ENCODE measurements around the gene DPP7. TPM values are rescaled to one million over a fixed set of nuclear protein-coding genes. Genes with fewer than 3 reads are reported as not detected.

Gene DPP7
- total RNA-seq, 2 donors from 2014 or later: 165 to 188 TPM

DNA sequence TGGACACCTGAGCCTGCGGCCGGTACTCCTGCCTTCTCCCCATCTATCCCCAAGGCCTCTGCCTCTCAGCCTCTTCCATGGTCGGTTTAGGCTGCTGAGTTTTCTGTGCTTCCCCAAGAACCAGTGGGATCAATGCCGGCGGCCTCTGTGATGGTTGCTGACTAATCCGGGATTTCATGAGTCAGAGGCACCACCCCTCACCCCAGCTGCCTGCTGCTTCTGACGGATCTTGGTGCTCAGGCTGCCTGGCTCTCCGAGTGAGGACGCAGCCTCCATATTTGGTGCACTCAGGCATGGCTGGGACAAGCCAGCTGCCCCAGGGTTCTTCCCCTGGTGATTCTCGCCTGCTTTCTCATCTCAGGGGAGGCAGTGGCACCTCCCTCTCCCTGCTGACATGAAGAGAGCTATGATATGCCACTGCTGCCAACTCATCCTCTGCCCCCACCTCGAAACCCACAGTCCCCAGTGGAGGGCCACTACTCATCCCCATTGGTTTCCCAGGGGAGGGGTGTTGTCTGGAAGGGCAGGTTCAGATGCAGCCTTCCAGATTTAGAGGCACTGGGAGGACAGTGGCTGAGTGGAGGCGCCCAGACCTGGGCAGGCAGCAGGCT lies 31.0 kb downstream of the DPP7 start:
- Histone ChIP-seq H3K27ac (peak overlapping the region; percentile 48 to 67), H3K4me1 (peaks cover 0 to 45% of the 10 kb centered on the region in 2 donors), H3K4me3 (no peak overlapping the region), H3K36me3 (peaks cover 41% of the 10 kb centered on the region), H3K27me3 (no peaks in the 10 kb centered on the region), H3K9me3 (no peaks in the 10 kb centered on the region)
- TF ChIP-seq, protein P1, sequence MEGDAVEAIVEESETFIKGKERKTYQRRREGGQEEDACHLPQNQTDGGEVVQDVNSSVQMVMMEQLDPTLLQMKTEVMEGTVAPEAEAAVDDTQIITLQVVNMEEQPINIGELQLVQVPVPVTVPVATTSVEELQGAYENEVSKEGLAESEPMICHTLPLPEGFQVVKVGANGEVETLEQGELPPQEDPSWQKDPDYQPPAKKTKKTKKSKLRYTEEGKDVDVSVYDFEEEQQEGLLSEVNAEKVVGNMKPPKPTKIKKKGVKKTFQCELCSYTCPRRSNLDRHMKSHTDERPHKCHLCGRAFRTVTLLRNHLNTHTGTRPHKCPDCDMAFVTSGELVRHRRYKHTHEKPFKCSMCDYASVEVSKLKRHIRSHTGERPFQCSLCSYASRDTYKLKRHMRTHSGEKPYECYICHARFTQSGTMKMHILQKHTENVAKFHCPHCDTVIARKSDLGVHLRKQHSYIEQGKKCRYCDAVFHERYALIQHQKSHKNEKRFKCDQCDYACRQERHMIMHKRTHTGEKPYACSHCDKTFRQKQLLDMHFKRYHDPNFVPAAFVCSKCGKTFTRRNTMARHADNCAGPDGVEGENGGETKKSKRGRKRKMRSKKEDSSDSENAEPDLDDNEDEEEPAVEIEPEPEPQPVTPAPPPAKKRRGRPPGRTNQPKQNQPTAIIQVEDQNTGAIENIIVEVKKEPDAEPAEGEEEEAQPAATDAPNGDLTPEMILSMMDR (IDR thresholded peaks at IDR 0.05): no peak
- DNase-seq (ENCODE audit: low spot score): peak; percentile 88

DNA sequence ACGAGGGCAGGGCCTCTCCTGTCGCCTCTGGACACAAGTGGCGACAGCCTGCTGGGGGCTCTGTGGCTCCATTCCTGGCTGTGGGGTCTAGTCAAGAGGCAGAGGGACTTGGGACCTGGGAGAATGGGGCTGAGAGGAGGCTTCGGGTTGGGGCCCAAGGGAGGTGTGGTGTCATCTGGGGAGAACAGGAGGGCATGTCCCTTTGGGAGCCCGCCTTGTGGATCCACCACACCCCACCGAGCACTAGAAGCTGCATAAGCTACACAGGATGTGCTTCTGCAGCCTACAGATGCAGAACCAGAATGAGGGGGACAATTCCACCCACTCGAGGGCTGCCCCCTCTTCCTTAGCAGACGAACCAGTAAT lies 31.6 kb downstream of the DPP7 start:
- no peak overlapping the region for H3K4me3 ChIP-seq
- TF ChIP-seq, protein P1 (IDR thresholded peaks at IDR 0.05): no peak
- H3K27ac ChIP-seq: peak overlapping the region in 1 of 2 donors; percentile 48
- H3K9me3 ChIP-seq: no peaks in the 10 kb centered on the region
- no peak for DNase-seq (ENCODE audit: low spot score)
- H3K27me3 ChIP-seq: no peaks in the 10 kb centered on the region
- peaks cover 0 to 47% of the 10 kb centered on the region in 2 donors for H3K4me1 ChIP-seq
- H3K36me3 ChIP-seq: peaks cover 41% of the 10 kb centered on the region

DNA sequence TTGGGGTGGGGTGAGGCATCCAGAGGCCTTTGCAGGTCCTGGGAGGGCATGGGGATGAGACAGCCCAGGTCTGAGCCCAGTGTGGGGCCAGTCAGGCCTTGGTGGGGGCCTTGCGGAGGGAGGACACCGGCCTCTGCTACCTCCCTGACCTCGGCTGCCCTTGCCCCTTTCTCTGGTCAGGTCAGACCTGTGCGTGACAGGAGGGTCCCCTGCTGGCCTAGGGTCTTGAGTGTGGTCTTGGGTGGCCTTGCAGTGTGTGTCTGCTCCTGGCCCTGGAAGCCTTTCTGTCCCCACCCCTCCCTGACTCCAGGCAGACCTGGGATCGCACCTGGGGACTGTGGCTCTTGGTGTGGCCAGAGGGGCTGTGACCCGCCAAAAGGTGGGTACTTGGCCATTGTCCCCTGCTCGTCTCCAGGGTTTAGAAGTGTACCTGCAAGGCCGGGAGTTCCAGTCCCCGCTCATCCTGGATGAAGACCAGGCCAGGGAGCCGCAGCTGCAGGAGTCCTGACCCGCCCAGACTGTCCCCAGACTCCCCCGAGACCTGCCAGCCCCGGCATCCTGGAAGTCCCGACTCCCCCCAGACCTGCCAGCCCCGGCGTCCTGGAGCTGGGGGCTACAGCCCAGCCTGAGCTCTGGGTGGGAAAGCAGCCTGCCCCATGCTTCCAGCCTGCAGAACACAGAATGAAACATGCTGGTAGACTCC lies 32.2 kb downstream of the DPP7 start:
- no peak for DNase-seq (ENCODE audit: low spot score)
- Histone ChIP-seq H3K4me3 (no peak overlapping the region), H3K36me3 (peaks cover 41% of the 10 kb centered on the region), H3K27ac (peak overlapping the region in 1 of 2 donors; percentile 48), H3K9me3 (no peaks in the 10 kb centered on the region), H3K27me3 (no peaks in the 10 kb centered on the region), H3K4me1 (peaks cover 0 to 45% of the 10 kb centered on the region in 2 donors)
- TF ChIP-seq, protein P1 (IDR thresholded peaks at IDR 0.05): no peak

- peaks cover 0 to 40% of the 10 kb centered on the region in 2 donors for H3K4me1 ChIP-seq
- no peaks in the 10 kb centered on the region for H3K27me3 ChIP-seq
- no peaks in the 10 kb centered on the region for H3K9me3 ChIP-seq
- H3K4me3 ChIP-seq: no peak overlapping the region
- TF ChIP-seq, protein P1 (IDR thresholded peaks at IDR 0.05): no peak
- no peak for DNase-seq (ENCODE audit: low spot score)
- no peak overlapping the region for H3K27ac ChIP-seq
- H3K36me3 ChIP-seq: peaks cover 41% of the 10 kb centered on the region
These were observed 34.0 kb downstream of the DPP7 start for GRCh38 chr9:137080260-137081122.

GRCh38 chr9:137079401-137079787 lies 35.1 kb downstream of the DPP7 start:
- H3K27me3 ChIP-seq: no peaks in the 10 kb centered on the region
- no peak overlapping the region for H3K4me3 ChIP-seq
- TF ChIP-seq, protein P1 (IDR thresholded peaks at IDR 0.05): no peak
- H3K36me3 ChIP-seq: peaks cover 41% of the 10 kb centered on the region
- H3K27ac ChIP-seq: no peak overlapping the region
- no peaks in the 10 kb centered on the region for H3K9me3 ChIP-seq
- no peak for DNase-seq (ENCODE audit: low spot score)
- H3K4me1 ChIP-seq: peaks cover 0 to 34% of the 10 kb centered on the region in 2 donors
